Esophagus squamous epithelium (tissue), 4 donors: ENCODE data around the gene TUT7.

Source experiments
- CTCF ChIP-seq, 6 experiments: fragments of 450-650 bp in 4 of 6; fragments of 200-600 bp in 2 of 6; sonication (generic) in 2 of 6; IDR thresholded peaks; one replicate each; pipeline ENCODE4 v1.5.1; 2016 to 2019; ENCODE audit warnings: antibody characterized with exemption in 6 of 6, mild to moderate bottlenecking in 4 of 6, moderate library complexity in 4 of 6
- POLR2A ChIP-seq, 4 donors: fragments of 450-650 bp; IDR thresholded peaks; one replicate each; pipeline ENCODE4 v1.6.1; 2017; ENCODE audit warnings: antibody characterized with exemption in 4 of 4, mild to moderate bottlenecking in 4 of 4, moderate library complexity in 3 of 4

GRCh38 chr9:86330186-86330585 is 24.0 kb downstream of the TUT7 start:
- no peak for TF ChIP-seq CTCF (IDR thresholded peaks at IDR 0.05)
- no peak for TF ChIP-seq POLR2A (IDR thresholded peaks at IDR 0.05)
